IgD-negative memory B cell (primary cell): ENCODE results near the gene VWA7. TPM values are rescaled to one million over a fixed set of nuclear protein-coding genes. Genes with fewer than 3 reads are reported as not detected.

Experiments
- H3K27ac Mint-ChIP-seq, 3 donors: one replicate each; pipeline ENCODE4 v1.8.0; 2020 to 2022; ENCODE audit warnings: mild to moderate bottlenecking in 3 of 3, mixed read lengths in 3 of 3, moderate library complexity in 1 of 3
- H3K27me3 Mint-ChIP-seq: one replicate; pipeline ENCODE4 v1.8.0; 2021; ENCODE audit warnings: mixed read lengths
- H3K36me3 Mint-ChIP-seq: one replicate; pipeline ENCODE4 v1.8.0; 2020; ENCODE audit warnings: mild to moderate bottlenecking, mixed read lengths
- H3K4me1 Mint-ChIP-seq, 3 donors: one replicate each; pipeline ENCODE4 v1.8.0; 2020 to 2022; ENCODE audit warnings: mixed read lengths in 3 of 3, mild to moderate bottlenecking in 1 of 3
- H3K4me3 Mint-ChIP-seq, 4 donors: one replicate each; pipeline ENCODE4 v1.8.0; 2020 to 2022; ENCODE audit warnings: mild to moderate bottlenecking in 4 of 4, mixed read lengths in 4 of 4, moderate library complexity in 3 of 4
- H3K9me3 Mint-ChIP-seq, 3 donors: one replicate each; pipeline ENCODE4 v1.8.0; 2020 to 2021; ENCODE audit warnings: mixed read lengths in 3 of 3, mild to moderate bottlenecking in 1 of 3
- polyA plus RNA-seq: library from polyadenylated mRNA; unstranded; fragments of 300-500 nt; fragmentation: Illumina TruSeq; gene quantifications from one replicate; pipeline ENCODE4 v1.2.3, GENCODE V29; 2021

The VWA7 gene
- polyA plus RNA-seq, 1 donor from 2014 or later: 2.6 TPM

- Mint-ChIP-seq H3K27ac (peak overlapping the region; percentile 52 to 95 (median 93)), H3K36me3 (peaks cover 3% of the 10 kb centered on the region)
These were observed 39.7 kb downstream of the VWA7 start for GRCh38 chr6:31737315-31737990.

GRCh38 chr6:31736768-31737314, 40.3 kb downstream of the VWA7 start:
- H3K4me1 Mint-ChIP-seq: peaks cover 32 to 48% (median 45%) of the 10 kb centered on the region in 3 donors
- H3K36me3 Mint-ChIP-seq: peaks cover 3% of the 10 kb centered on the region
- H3K9me3 Mint-ChIP-seq: no peaks in the 10 kb centered on the region
- H3K4me3 Mint-ChIP-seq: peak overlapping the region; percentile 93 to 99 (median 98)
- no peaks in the 10 kb centered on the region for H3K27me3 Mint-ChIP-seq
- H3K27ac Mint-ChIP-seq: peak overlapping the region; percentile 0 to 95 (median 93)

More at GRCh38 chr6:31737315-31737990, 39.7 kb downstream of the VWA7 start:
- Mint-ChIP-seq H3K9me3 (no peaks in the 10 kb centered on the region), H3K4me1 (peaks cover 32 to 46% (median 46%) of the 10 kb centered on the region in 3 donors), H3K4me3 (peak overlapping the region; percentile 93 to 99 (median 98)), H3K27me3 (no peaks in the 10 kb centered on the region)

GRCh38 chr6:31736021-31736767, 40.9 kb downstream of the VWA7 start, which contains the start of gene CLIC1:
TSS of gene CLIC1 (minus strand) at chr6:31736530. CDS start at chr6:31736300, 230 bp downstream.
- Mint-ChIP-seq H3K4me3 (peak within 1 kb of the TSS; percentile 93 to 99 (median 98)), H3K27me3 (no peaks in the 10 kb centered on the region), H3K27ac (peak within 1 kb of the TSS; percentile 93 to 98 (median 95)), H3K4me1 (peaks cover 32 to 48% (median 43%) of the 10 kb centered on the region in 3 donors), H3K9me3 (no peaks in the 10 kb centered on the region), H3K36me3 (peaks cover 3% of the 10 kb centered on the region)

- Mint-ChIP-seq H3K4me3 (peak overlapping the region; percentile 93 to 99 (median 98)), H3K27ac (peak overlapping the region; percentile 93 to 98 (median 95)), H3K36me3 (peaks cover 5% of the 10 kb centered on the region), H3K9me3 (no peaks in the 10 kb centered on the region), H3K4me1 (peaks cover 31 to 46% (median 43%) of the 10 kb centered on the region in 3 donors), H3K27me3 (no peaks in the 10 kb centered on the region)
These were observed 42.2 kb downstream of the VWA7 start for GRCh38 chr6:31734821-31735406.

GRCh38 chr6:31734247-31734820, 42.8 kb downstream of the VWA7 start:
- no peaks in the 10 kb centered on the region for H3K9me3 Mint-ChIP-seq
- H3K27me3 Mint-ChIP-seq: no peaks in the 10 kb centered on the region
- H3K4me1 Mint-ChIP-seq: peaks cover 26 to 43% (median 42%) of the 10 kb centered on the region in 3 donors
- H3K27ac Mint-ChIP-seq: peak overlapping the region; percentile 93 to 98 (median 95)
- peaks cover 5% of the 10 kb centered on the region for H3K36me3 Mint-ChIP-seq
- peak overlapping the region; percentile 93 to 99 (median 98) for H3K4me3 Mint-ChIP-seq

- H3K27ac Mint-ChIP-seq: peak overlapping the region in 2 of 3 donors; percentile 76 to 93
- H3K4me3 Mint-ChIP-seq: peak overlapping the region; percentile 65 to 98 (median 95)
- no peaks in the 10 kb centered on the region for H3K9me3 Mint-ChIP-seq
- peaks cover 5% of the 10 kb centered on the region for H3K36me3 Mint-ChIP-seq
- H3K4me1 Mint-ChIP-seq: peaks cover 25 to 40% (median 40%) of the 10 kb centered on the region in 3 donors
- no peaks in the 10 kb centered on the region for H3K27me3 Mint-ChIP-seq
These were observed 43.4 kb downstream of the VWA7 start for GRCh38 chr6:31733734-31734133.

- H3K27me3 Mint-ChIP-seq: no peaks in the 10 kb centered on the region
- peaks cover 10% of the 10 kb centered on the region for H3K36me3 Mint-ChIP-seq
- peak overlapping the region in 2 of 4 donors; percentile 54 to 97 for H3K4me3 Mint-ChIP-seq
- H3K9me3 Mint-ChIP-seq: no peaks in the 10 kb centered on the region
- peak overlapping the region in 1 of 3 donors; percentile 54 for H3K27ac Mint-ChIP-seq
- peaks cover 18 to 40% (median 35%) of the 10 kb centered on the region in 3 donors for H3K4me1 Mint-ChIP-seq
These were observed 45.1 kb downstream of the VWA7 start for GRCh38 chr6:31732029-31732428.

GRCh38 chr6:31730631-31731086, 46.5 kb downstream of the VWA7 start:
- H3K27ac Mint-ChIP-seq: peak overlapping the region; percentile 94 to 97 (median 96)
- H3K4me3 Mint-ChIP-seq: peak overlapping the region; percentile 94 to 99 (median 97)
- H3K9me3 Mint-ChIP-seq: no peaks in the 10 kb centered on the region
- peaks cover 23 to 47% (median 42%) of the 10 kb centered on the region in 3 donors for H3K4me1 Mint-ChIP-seq
- H3K36me3 Mint-ChIP-seq: peaks cover 20% of the 10 kb centered on the region
- no peaks in the 10 kb centered on the region for H3K27me3 Mint-ChIP-seq

GRCh38 chr6:31729979-31730630, 47.0 kb downstream of the VWA7 start:
- Mint-ChIP-seq H3K4me1 (peaks cover 25 to 47% (median 42%) of the 10 kb centered on the region in 3 donors), H3K27me3 (no peaks in the 10 kb centered on the region), H3K9me3 (no peaks in the 10 kb centered on the region), H3K4me3 (peak overlapping the region; percentile 94 to 99 (median 97)), H3K36me3 (peaks cover 20% of the 10 kb centered on the region), H3K27ac (peak overlapping the region; percentile 94 to 97 (median 96))

- peaks cover 25 to 47% (median 42%) of the 10 kb centered on the region in 3 donors for H3K4me1 Mint-ChIP-seq
- H3K36me3 Mint-ChIP-seq: peaks cover 21% of the 10 kb centered on the region
- peak overlapping the region; percentile 94 to 99 (median 97) for H3K4me3 Mint-ChIP-seq
- no peaks in the 10 kb centered on the region for H3K9me3 Mint-ChIP-seq
- peak overlapping the region; percentile 94 to 97 (median 96) for H3K27ac Mint-ChIP-seq
- H3K27me3 Mint-ChIP-seq: no peaks in the 10 kb centered on the region
These were observed 47.6 kb downstream of the VWA7 start for GRCh38 chr6:31729515-31729978.

GRCh38 chr6:31728767-31729514, 48.2 kb downstream of the VWA7 start, which contains the start of gene DDAH2:
TSS of gene DDAH2 (minus strand) at chr6:31729299. CDS start at chr6:31729161, 138 bp downstream.
- no peaks in the 10 kb centered on the region for H3K27me3 Mint-ChIP-seq
- peaks cover 25 to 45% (median 42%) of the 10 kb centered on the region in 3 donors for H3K4me1 Mint-ChIP-seq
- H3K27ac Mint-ChIP-seq: peak within 1 kb of the TSS; percentile 94 to 97 (median 96)
- peaks cover 24% of the 10 kb centered on the region for H3K36me3 Mint-ChIP-seq
- no peaks in the 10 kb centered on the region for H3K9me3 Mint-ChIP-seq
- peak within 1 kb of the TSS; percentile 94 to 99 (median 97) for H3K4me3 Mint-ChIP-seq

- no peaks in the 10 kb centered on the region for H3K27me3 Mint-ChIP-seq
- H3K36me3 Mint-ChIP-seq: peaks cover 22% of the 10 kb centered on the region
- H3K4me1 Mint-ChIP-seq: peaks cover 25 to 39% (median 36%) of the 10 kb centered on the region in 3 donors
- peak overlapping the region; percentile 81 to 97 (median 95) for H3K27ac Mint-ChIP-seq
- peak overlapping the region; percentile 93 to 97 (median 95) for H3K4me3 Mint-ChIP-seq
- no peaks in the 10 kb centered on the region for H3K9me3 Mint-ChIP-seq
These were observed 49.1 kb downstream of the VWA7 start for GRCh38 chr6:31727717-31728671.
